ENCODE measurements around the gene INA.
"Not testable (repeated sequence)": the region's sequence is repeated elsewhere in the genome, so short reads cannot be mapped to it uniquely, and the experiment has no call there.

INA gene

DNA sequence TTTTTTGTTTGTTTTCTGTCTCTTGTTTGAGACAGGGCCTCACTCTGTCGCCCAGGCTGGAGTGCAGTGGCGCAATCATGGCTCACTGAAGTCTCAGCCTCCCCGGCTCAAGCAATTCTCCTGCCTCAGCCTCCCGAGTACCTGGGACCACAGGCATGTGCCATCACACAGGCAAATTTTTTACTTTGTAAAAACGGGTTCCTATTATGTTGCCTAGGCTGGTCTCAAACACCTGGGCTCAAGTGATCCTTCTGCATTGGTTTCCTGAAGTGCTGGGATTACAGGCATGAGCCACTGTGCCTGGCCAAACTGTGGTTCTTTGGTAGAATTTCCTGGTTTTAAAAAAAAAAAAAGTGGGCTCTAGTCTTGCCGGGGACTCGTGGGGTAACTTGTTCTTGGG lies 31.4 kb upstream of the INA start, which contains the start of gene RPEL1:
Gene RPEL1, plus strand, starts transcription at position 301 of the 400 bp plus-strand sequence. CDS start 110 bp downstream, outside the sequence.
- H3K27ac ChIP-seq (ENCODE audit: low read depth, low read length, severe bottlenecking); H3K36me3 ChIP-seq (ENCODE audit: control insufficient read depth, insufficient read depth, low read length); H3K9me3 ChIP-seq (ENCODE audit: control insufficient read depth, low read length); H3K4me3 ChIP-seq (ENCODE audit: extremely low read depth, insufficient read depth, low read length, poor library complexity, severe bottlenecking): not testable (repeated sequence)
- peaks cover 13% of the 10 kb centered on the region for H3K4me1 ChIP-seq (ENCODE audit: control insufficient read depth, insufficient read depth, low read length, poor library complexity, severe bottlenecking)
- 88 to 95% methylated on average over 5 to 6 of the region's 7 CpGs for WGBS, 2 experiments (ENCODE audit: insufficient coverage in 2 of 2)

GRCh38 chr10:103246324-103246723 lies 30.6 kb upstream of the INA start:
- peaks cover 8% of the 10 kb centered on the region for H3K4me1 ChIP-seq (ENCODE audit: control insufficient read depth, insufficient read depth, low read length, poor library complexity, severe bottlenecking)
- 87 to 91% methylated on average over 4 of the region's 4 CpGs for WGBS, 2 experiments (ENCODE audit: insufficient coverage in 2 of 2)
- no peaks in the 10 kb centered on the region for H3K36me3 ChIP-seq (ENCODE audit: control insufficient read depth, insufficient read depth, low read length)
- H3K9me3 ChIP-seq (ENCODE audit: control insufficient read depth, low read length) = no peaks in the 10 kb centered on the region
- H3K27ac ChIP-seq (ENCODE audit: low read depth, low read length, severe bottlenecking) = no peak overlapping the region
- no peak overlapping the region for H3K4me3 ChIP-seq (ENCODE audit: extremely low read depth, insufficient read depth, low read length, poor library complexity, severe bottlenecking)

DNA sequence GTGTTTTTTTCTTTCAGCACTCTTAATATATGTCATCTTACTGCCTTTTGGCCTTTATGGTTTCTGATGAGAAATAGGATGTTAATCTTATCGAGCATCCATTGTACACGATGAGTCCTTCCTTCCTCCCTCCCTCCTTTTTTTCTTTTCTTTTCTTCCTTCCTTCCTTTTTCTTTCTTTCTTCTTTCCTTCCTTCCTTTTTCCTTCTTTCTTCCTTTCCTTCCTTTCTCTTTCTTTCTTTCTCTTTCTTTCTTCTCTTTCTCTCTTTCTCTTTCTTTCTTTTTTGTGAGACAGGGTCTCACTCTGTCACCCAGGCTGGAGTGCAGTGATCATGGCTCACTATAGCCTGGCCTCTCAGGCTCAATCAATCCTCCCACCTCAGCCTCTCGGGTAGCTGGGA lies 22.8 kb upstream of the INA start:
- no peak overlapping the region for H3K27ac ChIP-seq (ENCODE audit: low read depth, low read length, severe bottlenecking)
- 100% methylated on average over 2 of the region's 3 CpGs; no CpG with 5 or more reads in 1 of the 2 experiments for WGBS, 2 experiments (ENCODE audit: insufficient coverage in 2 of 2)
- no peak overlapping the region for H3K4me3 ChIP-seq (ENCODE audit: extremely low read depth, insufficient read depth, low read length, poor library complexity, severe bottlenecking)
- H3K36me3 ChIP-seq (ENCODE audit: control insufficient read depth, insufficient read depth, low read length) = no peaks in the 10 kb centered on the region
- H3K9me3 ChIP-seq (ENCODE audit: control insufficient read depth, low read length) = no peaks in the 10 kb centered on the region
- peaks cover 2% of the 10 kb centered on the region for H3K4me1 ChIP-seq (ENCODE audit: control insufficient read depth, insufficient read depth, low read length, poor library complexity, severe bottlenecking)

- Histone ChIP-seq H3K9me3 (ENCODE audit: control insufficient read depth, low read length) (peaks cover 4% of the 10 kb centered on the region), H3K4me3 (ENCODE audit: extremely low read depth, insufficient read depth, low read length, poor library complexity, severe bottlenecking) (no peak overlapping the region), H3K36me3 (ENCODE audit: control insufficient read depth, insufficient read depth, low read length) (no peaks in the 10 kb centered on the region), H3K27ac (ENCODE audit: low read depth, low read length, severe bottlenecking) (no peak overlapping the region), H3K4me1 (ENCODE audit: control insufficient read depth, insufficient read depth, low read length, poor library complexity, severe bottlenecking) (peaks cover 2% of the 10 kb centered on the region)
- 60 to 69% methylated on average over 1 to 2 of the region's 4 CpGs for WGBS, 2 experiments (ENCODE audit: insufficient coverage in 2 of 2)
Observed at GRCh38 chr10:103254538-103255325, 22.2 kb upstream of the INA start.

GRCh38 chr10:103256613-103257012 lies 20.3 kb upstream of the INA start:
- Histone ChIP-seq H3K27ac (ENCODE audit: low read depth, low read length, severe bottlenecking) (no peak overlapping the region), H3K36me3 (ENCODE audit: control insufficient read depth, insufficient read depth, low read length) (no peaks in the 10 kb centered on the region), H3K4me1 (ENCODE audit: control insufficient read depth, insufficient read depth, low read length, poor library complexity, severe bottlenecking) (peaks cover 2% of the 10 kb centered on the region), H3K4me3 (ENCODE audit: extremely low read depth, insufficient read depth, low read length, poor library complexity, severe bottlenecking) (no peak overlapping the region), H3K9me3 (ENCODE audit: control insufficient read depth, low read length) (peaks cover 10% of the 10 kb centered on the region)
- no CpG with 5 or more reads among the region's 1 CpG for WGBS, 2 experiments (ENCODE audit: insufficient coverage in 2 of 2)

GRCh38 chr10:103257812-103258211 lies 19.1 kb upstream of the INA start:
- H3K27ac ChIP-seq (ENCODE audit: low read depth, low read length, severe bottlenecking) = no peak overlapping the region
- no peak overlapping the region for H3K4me3 ChIP-seq (ENCODE audit: extremely low read depth, insufficient read depth, low read length, poor library complexity, severe bottlenecking)
- peaks cover 2% of the 10 kb centered on the region for H3K4me1 ChIP-seq (ENCODE audit: control insufficient read depth, insufficient read depth, low read length, poor library complexity, severe bottlenecking)
- no peaks in the 10 kb centered on the region for H3K36me3 ChIP-seq (ENCODE audit: control insufficient read depth, insufficient read depth, low read length)
- peaks cover 10% of the 10 kb centered on the region for H3K9me3 ChIP-seq (ENCODE audit: control insufficient read depth, low read length)

- H3K27ac ChIP-seq (ENCODE audit: low read depth, low read length, severe bottlenecking); H3K9me3 ChIP-seq (ENCODE audit: control insufficient read depth, low read length); H3K4me1 ChIP-seq (ENCODE audit: control insufficient read depth, insufficient read depth, low read length, poor library complexity, severe bottlenecking); H3K36me3 ChIP-seq (ENCODE audit: control insufficient read depth, insufficient read depth, low read length); H3K4me3 ChIP-seq (ENCODE audit: extremely low read depth, insufficient read depth, low read length, poor library complexity, severe bottlenecking): not testable (repeated sequence)
- WGBS, 2 experiments (ENCODE audit: insufficient coverage in 2 of 2) = 92 to 100% methylated on average over 3 to 4 of the region's 4 CpGs
Observed at GRCh38 chr10:103258928-103259327, 18.0 kb upstream of the INA start.

DNA sequence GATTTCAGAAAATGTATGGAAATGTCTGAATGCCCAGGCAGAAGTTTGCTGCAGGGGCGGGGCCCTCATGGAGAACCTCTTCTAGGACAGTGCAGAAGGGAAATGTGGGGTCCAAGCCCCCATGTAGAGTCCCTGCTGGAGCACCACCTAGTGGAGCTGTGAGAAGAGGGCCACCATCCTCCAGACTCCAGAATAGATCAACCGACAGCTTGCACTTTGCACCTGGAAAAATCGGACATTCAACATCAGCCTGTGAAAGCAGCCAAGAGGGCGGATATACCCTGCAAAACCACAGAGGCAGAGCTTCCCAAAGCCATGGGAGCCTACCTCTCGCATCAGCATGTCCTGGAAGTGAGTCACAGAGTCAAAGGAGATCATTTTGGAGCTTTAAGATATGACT lies 16.9 kb upstream of the INA start:
- WGBS, 2 experiments (ENCODE audit: insufficient coverage in 2 of 2) = 82 to 92% methylated on average over 4 of the region's 5 CpGs
- Histone ChIP-seq H3K36me3 (ENCODE audit: control insufficient read depth, insufficient read depth, low read length) (no peaks in the 10 kb centered on the region), H3K9me3 (ENCODE audit: control insufficient read depth, low read length) (peaks cover 10% of the 10 kb centered on the region), H3K4me1 (ENCODE audit: control insufficient read depth, insufficient read depth, low read length, poor library complexity, severe bottlenecking) (no peaks in the 10 kb centered on the region), H3K27ac (ENCODE audit: low read depth, low read length, severe bottlenecking) (no peak overlapping the region), H3K4me3 (ENCODE audit: extremely low read depth, insufficient read depth, low read length, poor library complexity, severe bottlenecking) (no peak overlapping the region)

DNA sequence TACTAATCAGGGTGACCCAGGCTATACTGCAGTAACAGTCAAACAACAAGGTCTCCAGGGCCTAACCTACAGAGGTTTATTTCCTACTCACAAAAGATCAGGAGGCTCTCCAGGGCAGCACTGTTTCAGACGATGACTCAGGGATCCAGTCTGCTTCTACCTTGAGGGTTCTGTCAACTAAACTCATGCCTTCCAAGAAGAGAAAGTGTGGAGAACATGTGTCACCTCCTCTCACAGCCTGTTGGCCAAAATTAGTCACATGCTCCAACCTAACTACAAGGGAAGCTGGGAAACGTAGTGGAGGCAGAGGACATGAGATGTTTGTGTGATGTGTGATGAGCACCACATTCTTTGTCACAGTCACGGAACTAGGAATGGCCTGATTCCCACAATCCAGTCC lies 14.7 kb upstream of the INA start:
- Histone ChIP-seq H3K4me3 (ENCODE audit: extremely low read depth, insufficient read depth, low read length, poor library complexity, severe bottlenecking) (no peak overlapping the region), H3K4me1 (ENCODE audit: control insufficient read depth, insufficient read depth, low read length, poor library complexity, severe bottlenecking) (no peaks in the 10 kb centered on the region), H3K27ac (ENCODE audit: low read depth, low read length, severe bottlenecking) (no peak overlapping the region), H3K36me3 (ENCODE audit: control insufficient read depth, insufficient read depth, low read length) (no peaks in the 10 kb centered on the region), H3K9me3 (ENCODE audit: control insufficient read depth, low read length) (peaks cover 10% of the 10 kb centered on the region)
- WGBS, 2 experiments (ENCODE audit: insufficient coverage in 2 of 2) = 73 to 80% methylated on average over 1 to 2 of the region's 3 CpGs

DNA sequence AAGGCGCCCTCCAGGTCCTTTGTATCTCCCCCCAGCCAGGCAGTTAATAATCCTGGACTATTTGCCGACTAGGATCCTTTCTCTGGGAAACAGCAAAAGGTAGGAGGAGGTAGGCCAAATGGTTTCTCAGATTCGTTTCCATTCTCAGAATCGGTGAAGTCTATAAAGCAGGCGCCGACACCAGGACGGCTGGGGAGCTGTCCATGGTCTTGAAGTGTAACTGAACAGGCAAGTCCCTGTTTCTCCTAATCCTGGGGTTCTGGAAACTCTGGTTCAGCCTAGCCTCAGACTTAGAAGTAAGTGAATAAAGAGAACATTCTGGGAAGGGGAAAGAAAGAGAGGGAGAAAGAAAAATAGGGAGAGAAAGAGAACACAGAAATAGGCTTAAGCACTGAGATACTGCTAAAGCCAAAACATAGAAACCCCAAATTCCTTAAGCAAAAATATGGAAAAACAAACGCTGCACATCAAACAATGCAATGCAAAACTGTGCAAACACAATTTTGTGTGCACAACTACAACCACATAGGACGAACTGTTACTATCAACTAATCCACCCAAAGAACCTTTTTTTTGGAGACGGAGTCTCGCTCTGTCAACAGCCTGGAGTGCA lies 11.1 kb upstream of the INA start:
- no peaks in the 10 kb centered on the region for H3K36me3 ChIP-seq (ENCODE audit: control insufficient read depth, insufficient read depth, low read length)
- 40 to 56% methylated on average over 5 to 9 of the region's 11 CpGs for WGBS, 2 experiments (ENCODE audit: insufficient coverage in 2 of 2)
- H3K4me3 ChIP-seq (ENCODE audit: extremely low read depth, insufficient read depth, low read length, poor library complexity, severe bottlenecking) = no peak overlapping the region
- H3K27ac ChIP-seq (ENCODE audit: low read depth, low read length, severe bottlenecking) = no peak overlapping the region
- H3K4me1 ChIP-seq (ENCODE audit: control insufficient read depth, insufficient read depth, low read length, poor library complexity, severe bottlenecking) = no peaks in the 10 kb centered on the region
- H3K9me3 ChIP-seq (ENCODE audit: control insufficient read depth, low read length) = no peaks in the 10 kb centered on the region

DNA sequence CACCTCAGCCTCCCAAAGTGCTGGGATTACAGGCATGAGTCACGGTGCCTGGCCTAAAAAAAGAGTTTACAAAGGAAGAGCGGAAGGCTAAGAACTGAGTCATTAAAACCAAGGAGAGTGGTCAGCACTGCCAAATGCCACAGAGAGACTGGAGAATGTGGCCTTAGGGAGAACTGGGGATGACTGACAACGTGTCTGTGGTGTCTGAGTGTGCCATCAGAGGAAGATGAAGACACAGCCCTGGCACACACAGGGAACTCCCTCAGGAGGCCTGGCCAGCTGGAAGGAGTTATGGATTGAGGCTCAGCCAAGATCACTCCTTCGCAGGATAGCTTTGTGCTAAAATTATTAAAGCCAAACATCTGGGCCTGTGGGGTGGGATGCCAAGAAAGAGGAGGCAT lies 3.9 kb upstream of the INA start:
- 45 to 46% methylated on average over 4 of the region's 4 CpGs for WGBS, 2 experiments (ENCODE audit: insufficient coverage in 2 of 2)
- Histone ChIP-seq H3K27ac (ENCODE audit: low read depth, low read length, severe bottlenecking) (no peak overlapping the region), H3K9me3 (ENCODE audit: control insufficient read depth, low read length) (no peaks in the 10 kb centered on the region), H3K4me3 (ENCODE audit: extremely low read depth, insufficient read depth, low read length, poor library complexity, severe bottlenecking) (no peak overlapping the region), H3K4me1 (ENCODE audit: control insufficient read depth, insufficient read depth, low read length, poor library complexity, severe bottlenecking) (peaks cover 24% of the 10 kb centered on the region), H3K36me3 (ENCODE audit: control insufficient read depth, insufficient read depth, low read length) (no peaks in the 10 kb centered on the region)

All from mesodermal cell (in vitro differentiated cells).